Ovary (tissue), 3 donors: ENCODE data around the gene HBEGF.

Experiments
- CTCF ChIP-seq, 3 donors: fragments of 450-650 bp in 2 of 3; fragments of 200-600 bp in 1 of 3; IDR thresholded peaks; one replicate each; pipeline versions ENCODE4 v1.5.1 to v1.8.0; 2016 to 2022; ENCODE audit warnings: antibody characterized with exemption in 3 of 3, mild to moderate bottlenecking in 1 of 3
- EP300 ChIP-seq: sonication (generic); formaldehyde crosslinking; IDR thresholded peaks from one replicate; pipeline ENCODE4 v1.6.1; 2017; ENCODE audit warnings: antibody characterized with exemption
- POLR2A ChIP-seq: fragments of 450-650 bp; IDR thresholded peaks from one replicate; pipeline ENCODE4 v1.6.1; 2017; ENCODE audit warnings: antibody characterized with exemption, mild to moderate bottlenecking, moderate library complexity
- donor health status: DM: no; HTN: no; CAD: no.

- TF ChIP-seq CTCF (IDR thresholded peaks at IDR 0.05) (no peak), POLR2A (no peak), EP300 (no peak)
Measured at GRCh38 chr5:140381972-140382371, 35.6 kb upstream of the HBEGF start.
